Vagina (tissue), 2 donors: ENCODE data around the gene INPP5B.

Source experiments
- POLR2A ChIP-seq, 2 donors: fragments of 450-650 bp; IDR thresholded peaks; one replicate each; pipeline ENCODE4 v1.6.1; 2017; ENCODE audit warnings: antibody characterized with exemption in 2 of 2, mild to moderate bottlenecking in 2 of 2, moderate library complexity in 2 of 2
- POLR2AphosphoS5 ChIP-seq, 2 donors: sonication (generic); formaldehyde crosslinking; IDR thresholded peaks; one replicate each; pipeline ENCODE4 v1.9.0; 2017; ENCODE audit warnings: antibody characterized with exemption in 2 of 2, mild to moderate bottlenecking in 2 of 2, low read depth in 1 of 2; ENCODE audit not compliant: insufficient read depth in 1 of 2
- TF ChIP-seq, protein P1 (sequence below), 3 experiments: fragments of 450-650 bp in 2 of 3; fragments of 200-600 bp in 1 of 3; sonication (generic) in 1 of 3; IDR thresholded peaks; one replicate each; pipeline ENCODE4 v1.5.1; 2017 to 2019; ENCODE audit warnings: antibody characterized with exemption in 3 of 3, mild to moderate bottlenecking in 2 of 3, moderate library complexity in 2 of 3

DNA sequence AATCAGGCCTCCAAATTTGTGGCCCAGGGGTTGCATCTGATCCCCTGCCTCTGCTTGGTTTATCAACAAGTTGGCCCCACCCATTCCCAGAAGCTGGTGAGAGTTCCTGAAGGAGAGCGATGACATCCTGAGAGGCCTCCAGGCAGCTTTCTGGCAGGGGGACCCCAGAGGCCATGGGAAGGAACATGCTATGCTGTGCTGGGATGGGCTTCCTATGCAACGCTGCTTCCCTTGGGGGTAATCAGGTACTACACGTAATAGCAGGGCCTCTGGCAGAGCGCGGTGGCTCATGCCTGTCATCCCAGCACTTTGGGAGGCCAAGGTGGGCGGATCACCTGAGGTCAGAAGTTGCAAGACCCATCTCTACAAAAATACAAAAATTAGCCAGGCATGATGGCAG is 79.1 kb downstream of the INPP5B start:
- TF ChIP-seq, protein P1, sequence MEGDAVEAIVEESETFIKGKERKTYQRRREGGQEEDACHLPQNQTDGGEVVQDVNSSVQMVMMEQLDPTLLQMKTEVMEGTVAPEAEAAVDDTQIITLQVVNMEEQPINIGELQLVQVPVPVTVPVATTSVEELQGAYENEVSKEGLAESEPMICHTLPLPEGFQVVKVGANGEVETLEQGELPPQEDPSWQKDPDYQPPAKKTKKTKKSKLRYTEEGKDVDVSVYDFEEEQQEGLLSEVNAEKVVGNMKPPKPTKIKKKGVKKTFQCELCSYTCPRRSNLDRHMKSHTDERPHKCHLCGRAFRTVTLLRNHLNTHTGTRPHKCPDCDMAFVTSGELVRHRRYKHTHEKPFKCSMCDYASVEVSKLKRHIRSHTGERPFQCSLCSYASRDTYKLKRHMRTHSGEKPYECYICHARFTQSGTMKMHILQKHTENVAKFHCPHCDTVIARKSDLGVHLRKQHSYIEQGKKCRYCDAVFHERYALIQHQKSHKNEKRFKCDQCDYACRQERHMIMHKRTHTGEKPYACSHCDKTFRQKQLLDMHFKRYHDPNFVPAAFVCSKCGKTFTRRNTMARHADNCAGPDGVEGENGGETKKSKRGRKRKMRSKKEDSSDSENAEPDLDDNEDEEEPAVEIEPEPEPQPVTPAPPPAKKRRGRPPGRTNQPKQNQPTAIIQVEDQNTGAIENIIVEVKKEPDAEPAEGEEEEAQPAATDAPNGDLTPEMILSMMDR (IDR thresholded peaks at IDR 0.05) = no peak
- TF ChIP-seq POLR2A (IDR thresholded peaks at IDR 0.05) (no peak), POLR2AphosphoS5 (IDR thresholded peaks at IDR 0.05; ENCODE audit: insufficient read depth in 1 of 2, low read depth in 1 of 2) (no peak)
